Astrocyte (in vitro differentiated cells and primary cell): ENCODE data around the gene KCND2. TPM values are rescaled to one million over a fixed set of nuclear protein-coding genes. Genes with fewer than 3 reads are reported as not detected.
A peak's percentile ranks its signal among the peaks of the same experiment; 100 is the strongest.

Source experiments
- DNase-seq: peaks from one replicate; pipeline ENCODE4 v3.0.0-alpha.2; 2010; ENCODE audit warnings: low read depth
- FAIRE-seq: peaks from 2 replicates; lab custom pipeline; 2011; peaks lifted over from hg19 to GRCh38; lab: Jason Lieb, UNC
- H2AFZ ChIP-seq: 2 replicates; pipeline ENCODE4 v1.6.0; 2012; ENCODE audit warnings: low read depth, low read length, inconsistent platforms
- H3K27ac ChIP-seq: 2 replicates; pipeline ENCODE4 v1.5.1; 2011; ENCODE audit warnings: low read depth, low read length, inconsistent platforms
- H3K27me3 ChIP-seq: 2 replicates; pipeline ENCODE4 v1.6.0; 2011; ENCODE audit warnings: low read length, inconsistent platforms; ENCODE audit not compliant: insufficient read depth
- H3K36me3 ChIP-seq: 2 replicates; pipeline ENCODE4 v1.5.1; 2011; ENCODE audit warnings: low read length, inconsistent platforms; ENCODE audit not compliant: insufficient read depth
- H3K4me1 ChIP-seq: 2 replicates; pipeline ENCODE4 v1.5.1; 2011; ENCODE audit warnings: low read length, inconsistent platforms; ENCODE audit not compliant: insufficient read depth
- H3K4me2 ChIP-seq: 2 replicates; pipeline ENCODE4 v1.6.0; 2012; ENCODE audit warnings: low read length, inconsistent platforms
- H3K4me3 ChIP-seq: 2 replicates; pipeline ENCODE4 v1.5.1; 2011; ENCODE audit warnings: low read depth, mild to moderate bottlenecking, low read length, inconsistent platforms; ENCODE audit not compliant: insufficient read depth
- H3K79me2 ChIP-seq: 2 replicates; pipeline ENCODE4 v1.6.0; 2012; ENCODE audit warnings: mild to moderate bottlenecking, low read length, inconsistent platforms; ENCODE audit not compliant: insufficient read depth
- H3K9ac ChIP-seq: 2 replicates; pipeline ENCODE4 v1.6.0; 2012; ENCODE audit warnings: mild to moderate bottlenecking, low read length, inconsistent platforms
- H3K9me3 ChIP-seq: 2 replicates; pipeline ENCODE4 v1.5.1; 2012; ENCODE audit warnings: low read depth, mild to moderate bottlenecking, low read length, inconsistent platforms; ENCODE audit not compliant: insufficient read depth
- H4K20me1 ChIP-seq: 2 replicates; pipeline ENCODE4 v1.6.0; 2012; ENCODE audit warnings: low read length, inconsistent platforms; ENCODE audit not compliant: insufficient read depth
- H3K27ac Mint-ChIP-seq: one replicate; pipeline ENCODE4 v1.8.0; 2021; ENCODE audit warnings: mild to moderate bottlenecking, mixed read lengths; ENCODE audit not compliant: unreplicated experiment
- H3K27me3 Mint-ChIP-seq: one replicate; pipeline ENCODE4 v1.8.0; 2021; ENCODE audit warnings: low read depth, mixed read lengths; ENCODE audit not compliant: unreplicated experiment
- H3K36me3 Mint-ChIP-seq: one replicate; pipeline ENCODE4 v1.8.0; 2021; ENCODE audit warnings: low read depth, mixed read lengths; ENCODE audit not compliant: unreplicated experiment
- H3K4me1 Mint-ChIP-seq: one replicate; pipeline ENCODE4 v1.8.0; 2021; ENCODE audit warnings: low read depth, mixed read lengths; ENCODE audit not compliant: unreplicated experiment
- H3K4me3 Mint-ChIP-seq: one replicate; pipeline ENCODE4 v1.8.0; 2021; ENCODE audit warnings: mild to moderate bottlenecking, moderate library complexity, mixed read lengths; ENCODE audit not compliant: unreplicated experiment
- H3K9me3 Mint-ChIP-seq: one replicate; pipeline ENCODE4 v1.8.0; 2021; ENCODE audit warnings: mild to moderate bottlenecking, mixed read lengths; ENCODE audit not compliant: unreplicated experiment
- EZH2 ChIP-seq: IDR thresholded peaks from 2 replicates; pipeline ENCODE4 v1.6.1; 2012; ENCODE audit warnings: mild to moderate bottlenecking, low read length, inconsistent platforms; ENCODE audit not compliant: insufficient read depth
- total RNA-seq: library from RNA; stranded (reverse); gene quantifications from 2 replicates; pipeline ENCODE4 v1.2.1, GENCODE V29; 2021
- TF ChIP-seq, protein P1 (sequence below): IDR thresholded peaks from 2 replicates; pipeline ENCODE4 v1.5.1; 2011; ENCODE audit warnings: low read depth, mild to moderate bottlenecking, inconsistent platforms, low read length, moderate library complexity; ENCODE audit not compliant: insufficient read depth

The KCND2 gene
- total RNA-seq, 1 donor from 2014 or later, result 0.30 TPM

DNA sequence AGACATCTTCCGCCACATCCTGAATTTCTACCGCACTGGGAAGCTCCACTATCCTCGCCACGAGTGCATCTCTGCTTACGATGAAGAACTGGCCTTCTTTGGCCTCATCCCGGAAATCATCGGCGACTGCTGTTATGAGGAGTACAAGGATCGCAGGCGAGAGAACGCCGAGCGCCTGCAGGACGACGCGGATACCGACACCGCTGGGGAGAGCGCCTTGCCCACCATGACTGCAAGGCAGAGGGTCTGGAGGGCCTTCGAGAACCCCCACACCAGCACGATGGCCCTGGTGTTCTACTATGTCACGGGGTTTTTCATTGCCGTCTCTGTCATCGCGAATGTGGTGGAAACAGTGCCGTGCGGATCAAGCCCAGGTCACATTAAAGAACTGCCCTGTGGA lies 1.9 kb downstream of the KCND2 start:
- H3K27me3 Mint-ChIP-seq, result peaks cover 22% of the 10 kb centered on the region
- Histone ChIP-seq H3K27me3 (peaks cover 2% of the 10 kb centered on the region), H3K27ac (no peak overlapping the region), H3K4me3 (no peak overlapping the region), H2AFZ (no peak overlapping the region), H3K79me2 (no peaks in the 10 kb centered on the region), H3K9me3 (no peaks in the 10 kb centered on the region), H3K36me3 (no peaks in the 10 kb centered on the region), H3K4me1 (peaks cover 4% of the 10 kb centered on the region), H3K9ac (no peak overlapping the region), H3K4me2 (no peak overlapping the region), H4K20me1 (no peaks in the 10 kb centered on the region)
- TF ChIP-seq, protein P1, sequence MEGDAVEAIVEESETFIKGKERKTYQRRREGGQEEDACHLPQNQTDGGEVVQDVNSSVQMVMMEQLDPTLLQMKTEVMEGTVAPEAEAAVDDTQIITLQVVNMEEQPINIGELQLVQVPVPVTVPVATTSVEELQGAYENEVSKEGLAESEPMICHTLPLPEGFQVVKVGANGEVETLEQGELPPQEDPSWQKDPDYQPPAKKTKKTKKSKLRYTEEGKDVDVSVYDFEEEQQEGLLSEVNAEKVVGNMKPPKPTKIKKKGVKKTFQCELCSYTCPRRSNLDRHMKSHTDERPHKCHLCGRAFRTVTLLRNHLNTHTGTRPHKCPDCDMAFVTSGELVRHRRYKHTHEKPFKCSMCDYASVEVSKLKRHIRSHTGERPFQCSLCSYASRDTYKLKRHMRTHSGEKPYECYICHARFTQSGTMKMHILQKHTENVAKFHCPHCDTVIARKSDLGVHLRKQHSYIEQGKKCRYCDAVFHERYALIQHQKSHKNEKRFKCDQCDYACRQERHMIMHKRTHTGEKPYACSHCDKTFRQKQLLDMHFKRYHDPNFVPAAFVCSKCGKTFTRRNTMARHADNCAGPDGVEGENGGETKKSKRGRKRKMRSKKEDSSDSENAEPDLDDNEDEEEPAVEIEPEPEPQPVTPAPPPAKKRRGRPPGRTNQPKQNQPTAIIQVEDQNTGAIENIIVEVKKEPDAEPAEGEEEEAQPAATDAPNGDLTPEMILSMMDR, result no peak
- no peak for TF ChIP-seq EZH2
- no peaks in the 10 kb centered on the region for H3K9me3 Mint-ChIP-seq
- FAIRE-seq (no peak), DNase-seq (no peak)
- H3K4me3 Mint-ChIP-seq, result peak overlapping the region; percentile 7
- H3K36me3 Mint-ChIP-seq, result no peaks in the 10 kb centered on the region
- peaks cover 2% of the 10 kb centered on the region for H3K4me1 Mint-ChIP-seq
- H3K27ac Mint-ChIP-seq, result no peak overlapping the region

DNA sequence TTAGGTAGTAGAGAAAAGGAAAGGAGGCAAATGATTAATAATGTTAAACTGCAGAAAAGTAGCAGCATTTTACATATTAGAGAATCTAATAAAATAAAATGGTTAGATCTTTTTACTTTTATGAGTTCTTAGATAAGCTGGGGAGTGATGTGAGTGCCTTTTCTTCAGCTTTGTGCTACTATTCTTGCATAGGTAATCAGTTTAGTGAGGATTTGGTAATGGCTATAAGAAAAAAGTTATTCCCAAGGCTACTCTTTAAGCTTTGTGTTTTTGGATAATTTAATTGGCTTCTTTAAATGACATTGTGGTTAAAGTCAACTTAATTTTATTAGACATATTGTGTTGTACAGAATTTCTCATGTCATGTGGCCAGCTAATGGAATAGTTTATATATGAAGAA lies 3.7 kb downstream of the KCND2 start:
- Histone ChIP-seq H3K27ac (no peak overlapping the region), H3K36me3 (no peaks in the 10 kb centered on the region), H4K20me1 (no peaks in the 10 kb centered on the region), H2AFZ (no peak overlapping the region), H3K9me3 (no peaks in the 10 kb centered on the region), H3K79me2 (no peaks in the 10 kb centered on the region), H3K27me3 (peaks cover 2% of the 10 kb centered on the region), H3K9ac (no peak overlapping the region), H3K4me1 (peaks cover 4% of the 10 kb centered on the region), H3K4me3 (no peak overlapping the region), H3K4me2 (no peak overlapping the region)
- peaks cover 2% of the 10 kb centered on the region for H3K4me1 Mint-ChIP-seq
- H3K36me3 Mint-ChIP-seq, result no peaks in the 10 kb centered on the region
- peaks cover 22% of the 10 kb centered on the region for H3K27me3 Mint-ChIP-seq
- DNase-seq, result no peak
- FAIRE-seq, result no peak
- no peak overlapping the region for H3K27ac Mint-ChIP-seq
- H3K4me3 Mint-ChIP-seq, result no peak overlapping the region
- no peaks in the 10 kb centered on the region for H3K9me3 Mint-ChIP-seq
- TF ChIP-seq, protein P1, result no peak
- TF ChIP-seq EZH2, result no peak

DNA sequence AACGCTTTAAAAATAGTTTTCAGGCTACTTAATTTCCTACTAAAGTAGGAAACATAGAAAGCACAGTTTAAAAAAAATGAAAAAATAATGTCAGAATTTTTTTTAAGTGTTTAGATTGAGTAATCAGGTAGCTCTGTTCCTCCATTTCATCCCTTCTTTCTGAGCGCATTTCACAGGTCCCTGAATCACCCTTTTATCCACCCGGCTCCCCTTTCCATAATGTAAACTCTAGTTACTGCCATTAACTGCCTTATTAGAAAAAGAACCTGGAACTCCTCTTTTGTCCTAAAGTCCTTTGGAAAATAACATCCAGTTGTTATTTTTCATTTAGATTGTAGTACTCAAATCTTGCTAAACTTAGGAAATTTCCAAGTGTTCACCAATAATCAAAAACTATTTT lies 5.8 kb downstream of the KCND2 start:
- no peak for DNase-seq

More for the DNA sequence above, 5.8 kb downstream of the KCND2 start:
- peaks cover 13% of the 10 kb centered on the region for H3K27me3 Mint-ChIP-seq
- no peaks in the 10 kb centered on the region for H3K9me3 ChIP-seq
- H3K9ac ChIP-seq, result no peak overlapping the region
- H3K4me1 ChIP-seq, result peaks cover under 1% of the 10 kb centered on the region
- H2AFZ ChIP-seq, result no peak overlapping the region
- no peaks in the 10 kb centered on the region for H3K4me1 Mint-ChIP-seq
- no peaks in the 10 kb centered on the region for H3K36me3 ChIP-seq
- no peak overlapping the region for H3K4me3 Mint-ChIP-seq
- H3K36me3 Mint-ChIP-seq, result no peaks in the 10 kb centered on the region
- no peaks in the 10 kb centered on the region for H3K9me3 Mint-ChIP-seq
- H3K27ac ChIP-seq, result no peak overlapping the region
- TF ChIP-seq, protein P1, result no peak
- no peak for TF ChIP-seq EZH2
- no peak overlapping the region for H3K27ac Mint-ChIP-seq
- H4K20me1 ChIP-seq, result no peaks in the 10 kb centered on the region
- H3K79me2 ChIP-seq, result no peaks in the 10 kb centered on the region
- H3K27me3 ChIP-seq, result peaks cover 1% of the 10 kb centered on the region
- H3K4me3 ChIP-seq, result no peak overlapping the region
- FAIRE-seq, result no peak
- no peak overlapping the region for H3K4me2 ChIP-seq
